Vagina (tissue), 2 donors: ENCODE results near the gene ZMIZ1. TPM values are rescaled to one million over a fixed set of nuclear protein-coding genes. Genes with fewer than 3 reads are reported as not detected.

Experiments
- DNase-seq, 2 donors: peaks; one replicate each; pipeline ENCODE4 v3.0.0-alpha.2; 2017; ENCODE audit errors: extremely low spot score in 2 of 2
- H3K27ac ChIP-seq: fragments of 200-600 bp; sonication (generic); one replicate; pipeline ENCODE4 v1.5.1; 2019
- H3K27me3 ChIP-seq: fragments of 200-600 bp; sonication (generic); one replicate; pipeline ENCODE4 v1.5.1; 2019
- H3K36me3 ChIP-seq, 2 donors: fragments of 200-600 bp; sonication (generic); one replicate each; pipeline ENCODE4 v1.5.1; 2017 to 2019
- H3K4me1 ChIP-seq: fragments of 200-600 bp; sonication (generic); one replicate; pipeline ENCODE4 v1.5.1; 2019
- H3K4me3 ChIP-seq, 2 donors: fragments of 200-600 bp; sonication (generic); 1 replicate in 1 of 2; 2 replicates in 1 of 2; pipeline ENCODE4 v1.5.1; 2016 to 2019
- H3K9me3 ChIP-seq: fragments of 200-600 bp; sonication (generic); one replicate; pipeline ENCODE4 v1.5.1; 2019
- CTCF ChIP-seq, 3 experiments: fragments of 450-650 bp in 2 of 3; fragments of 200-600 bp in 1 of 3; sonication (generic) in 1 of 3; IDR thresholded peaks; one replicate each; pipeline ENCODE4 v1.5.1; 2017 to 2019; ENCODE audit warnings: antibody characterized with exemption in 3 of 3, mild to moderate bottlenecking in 2 of 3, moderate library complexity in 2 of 3
- POLR2A ChIP-seq, 2 donors: fragments of 450-650 bp; IDR thresholded peaks; one replicate each; pipeline ENCODE4 v1.6.1; 2017; ENCODE audit warnings: antibody characterized with exemption in 2 of 2, mild to moderate bottlenecking in 2 of 2, moderate library complexity in 2 of 2
- POLR2AphosphoS5 ChIP-seq, 2 donors: sonication (generic); formaldehyde crosslinking; IDR thresholded peaks; one replicate each; pipeline ENCODE4 v1.9.0; 2017; ENCODE audit warnings: antibody characterized with exemption in 2 of 2, mild to moderate bottlenecking in 2 of 2, low read depth in 1 of 2; ENCODE audit not compliant: insufficient read depth in 1 of 2
- intact Hi-C: fragments of 100-400 bp; cut with DNase I; formaldehyde crosslinking; loops from one replicate; pipeline ENCODE4 v1.15.1; 2023
- total RNA-seq: library from RNA; depleted of rRNA; stranded (reverse); fragments of >200 nt; gene quantifications from one replicate; pipeline ENCODE4 v1.2.3, GENCODE V29; 2016

ZMIZ1 gene
- total RNA-seq, 1 donor from 2014 or later, result 61.4 TPM

DNA sequence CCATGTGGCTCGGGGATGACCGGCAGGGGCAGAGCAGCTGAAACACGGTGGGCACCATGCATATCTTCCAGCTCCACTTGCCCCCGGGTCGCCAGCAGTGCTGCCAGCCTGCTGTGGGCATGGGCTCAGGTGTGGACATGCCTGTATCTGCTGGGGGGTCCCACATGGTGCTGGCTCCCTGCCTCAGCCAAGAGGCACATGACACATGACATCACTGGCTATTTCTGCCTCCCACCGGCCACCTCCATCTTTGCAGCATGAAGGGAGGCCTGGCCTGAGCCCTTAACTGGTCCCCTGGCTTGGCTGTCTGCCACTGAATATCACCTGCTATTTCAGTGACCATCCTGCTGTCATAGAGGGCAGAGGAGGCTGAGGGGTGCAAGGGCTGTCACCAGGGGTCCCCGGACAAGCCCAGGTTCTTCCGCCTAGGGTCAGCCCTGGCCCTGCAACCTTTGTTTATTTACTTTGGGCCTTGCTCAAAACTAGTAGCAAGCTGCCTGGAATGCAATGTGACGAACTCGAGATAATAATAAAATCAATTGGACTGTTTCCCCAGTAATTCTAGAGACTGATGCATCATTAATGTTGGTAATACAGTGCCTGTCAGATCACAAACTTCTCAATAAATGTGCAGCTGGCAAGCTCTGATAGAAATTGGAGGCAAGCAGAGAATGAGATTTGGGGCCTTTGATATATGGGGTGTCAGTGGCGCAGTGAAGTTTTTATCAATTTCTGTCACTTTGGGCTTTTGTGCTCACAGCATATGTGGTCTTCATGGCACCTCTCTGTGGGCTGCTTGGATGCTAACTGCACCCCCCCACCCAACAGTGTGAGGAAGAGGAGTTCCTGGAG is 28.5 kb downstream of the ZMIZ1 start:
- H3K9me3 ChIP-seq, result no peaks in the 10 kb centered on the region
- H3K27me3 ChIP-seq, result no peaks in the 10 kb centered on the region
- intact Hi-C loops, result no loop called here
- no peaks in the 10 kb centered on the region for H3K36me3 ChIP-seq
- H3K4me1 ChIP-seq, result peaks cover 100% of the 10 kb centered on the region
- peak overlapping the region; percentile 82 for H3K27ac ChIP-seq
- H3K4me3 ChIP-seq, result no peak overlapping the region
- DNase-seq, result no peak
- no peak for TF ChIP-seq CTCF (IDR thresholded peaks at IDR 0.05)
- no peak for TF ChIP-seq POLR2AphosphoS5 (IDR thresholded peaks at IDR 0.05; ENCODE audit: insufficient read depth in 1 of 2, low read depth in 1 of 2)
- TF ChIP-seq POLR2A (IDR thresholded peaks at IDR 0.05), result no peak

GRCh38 chr10:79098061-79098460 is 29.3 kb downstream of the ZMIZ1 start:
- no peak for DNase-seq
- no peak overlapping the region for H3K4me3 ChIP-seq
- H3K27ac ChIP-seq, result peak overlapping the region; percentile 33
- no peaks in the 10 kb centered on the region for H3K27me3 ChIP-seq
- H3K36me3 ChIP-seq, result no peaks in the 10 kb centered on the region
- intact Hi-C loops, result no loop called here
- no peaks in the 10 kb centered on the region for H3K9me3 ChIP-seq
- no peak for TF ChIP-seq CTCF (IDR thresholded peaks at IDR 0.05)
- no peak for TF ChIP-seq POLR2A (IDR thresholded peaks at IDR 0.05)
- TF ChIP-seq POLR2AphosphoS5 (IDR thresholded peaks at IDR 0.05; ENCODE audit: insufficient read depth in 1 of 2, low read depth in 1 of 2), result no peak
- peaks cover 100% of the 10 kb centered on the region for H3K4me1 ChIP-seq

DNA sequence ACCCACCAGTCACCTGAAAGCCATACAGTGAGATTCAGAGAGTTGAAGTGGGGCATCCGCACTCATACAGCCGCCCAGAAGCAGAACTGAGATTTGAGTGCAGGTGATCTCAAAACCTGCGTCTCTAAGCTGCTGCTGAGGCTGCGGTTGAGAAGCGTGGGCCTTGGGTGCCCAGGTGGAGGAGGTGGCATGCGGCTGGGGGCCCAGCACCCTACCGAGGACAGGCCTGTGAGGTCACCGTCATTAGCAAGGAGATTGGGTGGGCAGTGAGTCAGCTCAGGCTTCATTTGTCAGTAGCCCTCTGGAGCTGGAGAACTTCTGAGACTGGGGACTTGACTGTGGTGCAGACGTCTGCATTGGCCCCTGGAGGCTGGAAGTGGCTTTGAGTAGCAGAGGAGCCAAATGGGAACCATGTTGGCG is 29.8 kb downstream of the ZMIZ1 start:
- TF ChIP-seq POLR2AphosphoS5 (IDR thresholded peaks at IDR 0.05; ENCODE audit: insufficient read depth in 1 of 2, low read depth in 1 of 2), result no peak
- no peak for TF ChIP-seq POLR2A (IDR thresholded peaks at IDR 0.05)
- no peak for TF ChIP-seq CTCF (IDR thresholded peaks at IDR 0.05)
- H3K27me3 ChIP-seq, result no peaks in the 10 kb centered on the region
- no peak for DNase-seq
- no peak overlapping the region for H3K27ac ChIP-seq
- H3K36me3 ChIP-seq, result no peaks in the 10 kb centered on the region
- no peaks in the 10 kb centered on the region for H3K9me3 ChIP-seq
- H3K4me1 ChIP-seq, result peaks cover 100% of the 10 kb centered on the region
- no peak overlapping the region for H3K4me3 ChIP-seq
- intact Hi-C loops, result no loop called here

DNA sequence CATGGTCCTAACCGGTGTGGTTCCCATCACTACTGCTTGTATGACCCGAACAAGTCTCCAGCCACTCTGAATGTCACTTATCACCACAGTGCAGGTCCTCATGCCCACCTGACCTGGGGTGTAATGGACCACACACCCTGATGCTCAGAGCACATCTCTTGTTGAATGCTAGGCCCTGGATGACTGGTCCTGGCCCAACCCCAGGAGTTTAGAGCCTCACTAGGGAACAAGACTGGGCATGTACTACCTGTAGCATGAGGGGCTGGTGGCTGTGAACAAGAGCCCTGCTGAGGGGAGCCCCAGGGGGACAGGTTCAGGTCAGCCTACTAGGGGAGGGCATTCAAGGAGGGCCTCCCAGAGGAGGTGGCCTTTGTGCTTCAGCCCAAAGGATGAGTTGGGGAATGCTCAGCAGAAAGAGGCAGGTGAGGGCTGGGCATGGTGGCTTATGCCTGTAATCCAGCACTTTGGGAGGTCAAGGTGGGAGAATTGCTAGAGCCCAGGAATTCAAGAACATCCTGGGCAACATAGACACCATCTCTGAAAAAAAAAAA is 31.2 kb downstream of the ZMIZ1 start:
- no peaks in the 10 kb centered on the region for H3K36me3 ChIP-seq
- DNase-seq, result no peak
- peak overlapping the region; percentile 94 for H3K27ac ChIP-seq
- H3K9me3 ChIP-seq, result no peaks in the 10 kb centered on the region
- H3K4me1 ChIP-seq, result peaks cover 100% of the 10 kb centered on the region
- H3K4me3 ChIP-seq, result no peak overlapping the region
- H3K27me3 ChIP-seq, result no peaks in the 10 kb centered on the region
- intact Hi-C loops, result no loop called here
- TF ChIP-seq CTCF (IDR thresholded peaks at IDR 0.05), result no peak
- no peak for TF ChIP-seq POLR2AphosphoS5 (IDR thresholded peaks at IDR 0.05; ENCODE audit: insufficient read depth in 1 of 2, low read depth in 1 of 2)
- no peak for TF ChIP-seq POLR2A (IDR thresholded peaks at IDR 0.05)

- Histone ChIP-seq H3K27ac (peak overlapping the region; percentile 94), H3K9me3 (no peaks in the 10 kb centered on the region), H3K4me3 (no peak overlapping the region), H3K27me3 (no peaks in the 10 kb centered on the region), H3K36me3 (no peaks in the 10 kb centered on the region), H3K4me1 (peaks cover 100% of the 10 kb centered on the region)
- no peak for DNase-seq
- intact Hi-C loops, result no loop called here
- TF ChIP-seq POLR2AphosphoS5 (IDR thresholded peaks at IDR 0.05; ENCODE audit: insufficient read depth in 1 of 2, low read depth in 1 of 2) (no peak), POLR2A (IDR thresholded peaks at IDR 0.05) (no peak), CTCF (IDR thresholded peaks at IDR 0.05) (no peak)
Measured at GRCh38 chr10:79100771-79101170, 32.0 kb downstream of the ZMIZ1 start.
